WI38 (cell line): ENCODE data around the gene ELMO1.

ENCODE experiments used
- H3K4me3 ChIP-seq: 2 replicates; pipeline ENCODE4 v1.5.1; 2011; ENCODE audit warnings: low read depth, mild to moderate bottlenecking, control low read depth, low read length
- CTCF ChIP-seq: IDR thresholded peaks from 2 replicates; pipeline ENCODE4 v1.5.1; 2012; ENCODE audit warnings: low read depth, mild to moderate bottlenecking, control low read depth, low read length

The ELMO1 gene

GRCh38 chr7:36925207-36925606 lies 523.5 kb downstream of the ELMO1 start:
- no peak overlapping the region for H3K4me3 ChIP-seq
- no peak for TF ChIP-seq CTCF

GRCh38 chr7:36923943-36924436 lies 524.7 kb downstream of the ELMO1 start:
- no peak for TF ChIP-seq CTCF

GRCh38 chr7:36923185-36923584 lies 525.5 kb downstream of the ELMO1 start:
- TF ChIP-seq CTCF = no peak

More at GRCh38 chr7:36923943-36924436, 524.7 kb downstream of the ELMO1 start:
- H3K4me3 ChIP-seq = no peak overlapping the region

GRCh38 chr7:36920433-36920832 lies 528.2 kb downstream of the ELMO1 start:
- no peak for TF ChIP-seq CTCF
- no peak overlapping the region for H3K4me3 ChIP-seq

More at GRCh38 chr7:36923185-36923584, 525.5 kb downstream of the ELMO1 start:
- H3K4me3 ChIP-seq = no peak overlapping the region

GRCh38 chr7:36919738-36920137 lies 528.9 kb downstream of the ELMO1 start:
- no peak overlapping the region for H3K4me3 ChIP-seq
- no peak for TF ChIP-seq CTCF

GRCh38 chr7:36918591-36918990 lies 530.1 kb downstream of the ELMO1 start:
- no peak overlapping the region for H3K4me3 ChIP-seq
- TF ChIP-seq CTCF = no peak

GRCh38 chr7:36916619-36917018 lies 532.0 kb downstream of the ELMO1 start:
- TF ChIP-seq CTCF = no peak
- H3K4me3 ChIP-seq = no peak overlapping the region
